ENCODE data around the gene MACROD2. TPM values are rescaled to one million over a fixed set of nuclear protein-coding genes. Genes with fewer than 3 reads are reported as not detected.

The MACROD2 gene
- total RNA-seq, 1 experiment from 2014 or later, result 1.4 TPM

- Histone ChIP-seq H3K27ac (ENCODE audit: low read depth, low read length, poor library complexity, severe bottlenecking) (no peak overlapping the region), H3K27me3 (replicated peaks; ENCODE audit: insufficient read depth, low read depth, low read length, poor library complexity) (no peaks in the 10 kb centered on the region), H3K4me3 (ENCODE audit: low read depth, low read length, poor library complexity, severe bottlenecking) (no peak overlapping the region), H3K9me3 (ENCODE audit: low read depth, low read length, poor library complexity, severe bottlenecking) (peaks cover 5% of the 10 kb centered on the region), H3K36me3 (ENCODE audit: insufficient read depth, low read length, poor library complexity, severe bottlenecking) (no peaks in the 10 kb centered on the region), H3K4me1 (ENCODE audit: insufficient read depth, low read length, poor library complexity, severe bottlenecking) (no peaks in the 10 kb centered on the region)
- POLR2A ChIA-PET (ENCODE audit: low non-redundant PET), result no interaction called here
- BruUV-seq (replicated peaks), result no TSS peak
- CTCF ChIA-PET, result no interaction called here
- DNase-seq (ENCODE audit: low spot score), result no peak
- TF ChIP-seq CTCF (conservative IDR thresholded peaks at IDR 0.05; ENCODE audit: low read depth, low read length) (no peak), EZH2 (IDR thresholded peaks at IDR 0.05; ENCODE audit: borderline replicate concordance, low read depth, low read length, poor library complexity, severe bottlenecking) (no peak)
- intact Hi-C loops (cut with micrococcal nuclease; ENCODE audit: unreplicated experiment), result no loop called here
Measured at GRCh38 chr20:15834857-15835256, 1839.5 kb downstream of the MACROD2 start.

- Histone ChIP-seq H3K4me1 (ENCODE audit: insufficient read depth, low read length, poor library complexity, severe bottlenecking) (no peaks in the 10 kb centered on the region), H3K27ac (ENCODE audit: low read depth, low read length, poor library complexity, severe bottlenecking) (no peak overlapping the region), H3K9me3 (ENCODE audit: low read depth, low read length, poor library complexity, severe bottlenecking) (peaks cover 5% of the 10 kb centered on the region), H3K4me3 (ENCODE audit: low read depth, low read length, poor library complexity, severe bottlenecking) (no peak overlapping the region), H3K27me3 (replicated peaks; ENCODE audit: insufficient read depth, low read depth, low read length, poor library complexity) (no peaks in the 10 kb centered on the region), H3K36me3 (ENCODE audit: insufficient read depth, low read length, poor library complexity, severe bottlenecking) (no peaks in the 10 kb centered on the region)
- no peak for TF ChIP-seq EZH2 (IDR thresholded peaks at IDR 0.05; ENCODE audit: borderline replicate concordance, low read depth, low read length, poor library complexity, severe bottlenecking)
- no peak for TF ChIP-seq CTCF (conservative IDR thresholded peaks at IDR 0.05; ENCODE audit: low read depth, low read length)
- CTCF ChIA-PET, result no interaction called here
- no TSS peak for BruUV-seq (replicated peaks)
- intact Hi-C loops (cut with micrococcal nuclease; ENCODE audit: unreplicated experiment), result no loop called here
- no peak for DNase-seq (ENCODE audit: low spot score)
- POLR2A ChIA-PET (ENCODE audit: low non-redundant PET), result no interaction called here
Measured at GRCh38 chr20:15835811-15836210, 1840.5 kb downstream of the MACROD2 start.

GRCh38 chr20:15836634-15837033 lies 1841.3 kb downstream of the MACROD2 start:
- no peaks in the 10 kb centered on the region for H3K27me3 ChIP-seq (replicated peaks; ENCODE audit: insufficient read depth, low read depth, low read length, poor library complexity)
- no peaks in the 10 kb centered on the region for H3K4me1 ChIP-seq (ENCODE audit: insufficient read depth, low read length, poor library complexity, severe bottlenecking)
- POLR2A ChIA-PET (ENCODE audit: low non-redundant PET), result no interaction called here
- no peaks in the 10 kb centered on the region for H3K36me3 ChIP-seq (ENCODE audit: insufficient read depth, low read length, poor library complexity, severe bottlenecking)
- no peak for DNase-seq (ENCODE audit: low spot score)
- no peak overlapping the region for H3K4me3 ChIP-seq (ENCODE audit: low read depth, low read length, poor library complexity, severe bottlenecking)
- peaks cover 5% of the 10 kb centered on the region for H3K9me3 ChIP-seq (ENCODE audit: low read depth, low read length, poor library complexity, severe bottlenecking)
- no TSS peak for BruUV-seq (replicated peaks)
- intact Hi-C loops (cut with micrococcal nuclease; ENCODE audit: unreplicated experiment), result no loop called here
- TF ChIP-seq CTCF (conservative IDR thresholded peaks at IDR 0.05; ENCODE audit: low read depth, low read length) (no peak), EZH2 (IDR thresholded peaks at IDR 0.05; ENCODE audit: borderline replicate concordance, low read depth, low read length, poor library complexity, severe bottlenecking) (no peak)
- CTCF ChIA-PET, result no interaction called here
- no peak overlapping the region for H3K27ac ChIP-seq (ENCODE audit: low read depth, low read length, poor library complexity, severe bottlenecking)
